Pancreas (tissue), 10 donors: ENCODE data around the gene TJP3. TPM values are rescaled to one million over a fixed set of nuclear protein-coding genes. Genes with fewer than 3 reads are reported as not detected.
"Not testable (repeated sequence)": the region's sequence is repeated elsewhere in the genome, so short reads cannot be mapped to it uniquely, and the experiment has no call there.

Experiments
- ATAC-seq, 4 donors: fragments of 200-7000 bp; cut with Tn5 transposase; one replicate each; pipeline versions ENCODE4 v1.8.0 to v1.9.1; 2020; ENCODE audit warnings: mild to moderate bottlenecking in 4 of 4, moderate library complexity in 4 of 4
- DNase-seq, 6 donors: peaks; one replicate each; pipeline ENCODE4 v3.0.0-alpha.2; 2020
- FAIRE-seq: peaks from 2 replicates; lab custom pipeline; 2012; peaks lifted over from hg19 to GRCh38; lab: Jason Lieb, UNC
- H3K27ac ChIP-seq, 4 donors: fragments of 200-600 bp; sonication (generic); 1 replicate in 3 of 4; 2 replicates in 1 of 4; pipeline versions ENCODE4 v1.5.0 to v1.8.0; 2020
- H3K27me3 ChIP-seq, 4 donors: fragments of 200-600 bp; one replicate each; pipeline ENCODE4 v1.8.0; 2021
- H3K36me3 ChIP-seq, 3 donors: fragments of 200-600 bp; sonication (generic) in 1 of 3; one replicate each; pipeline versions ENCODE4 v1.5.0 to v1.8.0; 2020 to 2021
- H3K4me1 ChIP-seq, 3 donors: fragments of 200-600 bp; one replicate each; pipeline ENCODE4 v1.8.0; 2021
- H3K4me3 ChIP-seq, 4 donors: fragments of 200-600 bp; sonication (generic) in 2 of 4; one replicate each; pipeline versions ENCODE4 v1.5.0 to v1.8.0; 2020 to 2021
- H3K9me3 ChIP-seq, 4 donors: fragments of 200-600 bp; one replicate each; pipeline ENCODE4 v1.8.0; 2021
- CTCF ChIP-seq, 4 donors: fragments of 200-600 bp; sonication (generic) in 3 of 4; IDR thresholded peaks; one replicate each; pipeline versions ENCODE4 v1.5.0 to v1.8.0; 2021; ENCODE audit warnings: antibody characterized with exemption in 4 of 4
- WGBS, 2 donors: extraction: QIAGEN DNeasy Blood & Tissue Kit; methylation state at CpG; one replicate each; pipeline ENCODE4 v1.1.7; 2013; 5-methylcytosine and 5-hydroxymethylcytosine counted together
- intact Hi-C, 3 donors: fragments of 100-400 bp; cut with DNase I; formaldehyde crosslinking; loops; one replicate each; pipeline versions ENCODE4 v1.11.1 to v1.14.2; 2022
- polyA plus RNA-seq, 2 donors: library from polyadenylated mRNA; stranded (reverse); fragments of 200-250 nt; gene quantifications; one replicate each; pipeline ENCODE4 v1.2.3, GENCODE V29; 2013
- total RNA-seq, 6 donors: library from RNA; stranded (reverse); fragmentation: NEBNext Ultra II Directional in 4 of 6; extraction: Animal tissue kit (Norgen Biotek cat#: 25700) in 4 of 6; gene quantifications; one replicate each; pipeline versions ENCODE4 v1.2.1 to v1.2.4, GENCODE V29; 2021 to 2023
- donor health status: healthy with polysubstance abuse.
- donor health status: DM: no; HTN: no; CAD: no; lungs with moderate emphysema.
- donor health status: DM: no; HTN: no; CAD: no.
- donor health status: control.
- donor health status: control.
- donor health status: Bipolar disorder and iron deficiency.
- donor health status: DM: yes; HTN: yes; CAD: no.
- donor health status: DM: no; HTN: no; CAD: no.
- donor health status: DM: no; HTN: no; CAD: no.
- donor health status: DM: yes; HTN: yes; CAD: no.

The TJP3 gene
- total and polyA plus RNA-seq, 8 donors: 9.2 to 36.0 (median 15.8) TPM

GRCh38 chr19:3665681-3666544 lies 42.3 kb upstream of the TJP3 start:
- no peak overlapping the region for H3K27ac ChIP-seq
- no peaks in the 10 kb centered on the region for H3K36me3 ChIP-seq
- H3K4me1 ChIP-seq: no peaks in the 10 kb centered on the region
- TF ChIP-seq CTCF (IDR thresholded peaks at IDR 0.05): peak; percentile 93 to 96 (median 94)
- 25 to 26% methylated on average over 37 to 40 of the region's 40 CpGs for whole genome bisulfite sequencing, 2 donors
- H3K27me3 ChIP-seq: no peaks in the 10 kb centered on the region
- H3K4me3 ChIP-seq: no peak overlapping the region
- no peak for FAIRE-seq
- peak; percentile 75 to 90 (median 85) for ATAC-seq
- peak; percentile 36 to 91 (median 74) for DNase-seq
- intact Hi-C loops: loop anchor here in 1 of 3 donors (5.0 kb wide), 3 partner anchors 36 to 156 kb away; partner anchors contain the start of gene PIP5K1C
- no peaks in the 10 kb centered on the region for H3K9me3 ChIP-seq

GRCh38 chr19:3666545-3666856 lies 41.7 kb upstream of the TJP3 start:
- H3K4me1 ChIP-seq, FAIRE-seq, H3K36me3 ChIP-seq, H3K27me3 ChIP-seq, ATAC-seq, H3K9me3 ChIP-seq, DNase-seq, H3K27ac ChIP-seq, H3K4me3 ChIP-seq: not testable (repeated sequence)
- intact Hi-C loops: loop anchor here in 1 of 3 donors (5.0 kb wide), 3 partner anchors 36 to 156 kb away; partner anchors contain the start of gene PIP5K1C
- 88% methylated on average over 14 of the region's 14 CpGs for WGBS, 2 donors

GRCh38 chr19:3667037-3667638 lies 41.0 kb upstream of the TJP3 start:
- TF ChIP-seq CTCF (IDR thresholded peaks at IDR 0.05): no peak
- no peaks in the 10 kb centered on the region for H3K4me1 ChIP-seq
- H3K36me3 ChIP-seq: no peaks in the 10 kb centered on the region
- DNase-seq (peak in 1 of 6 donors; percentile 52), FAIRE-seq (no peak), ATAC-seq (no peak)
- no peaks in the 10 kb centered on the region for H3K9me3 ChIP-seq
- H3K27ac ChIP-seq: no peak overlapping the region
- H3K4me3 ChIP-seq: no peak overlapping the region
- intact Hi-C loops: loop anchor here in 1 of 3 donors (5.0 kb wide), 3 partner anchors 35 to 155 kb away; partner anchors contain the start of gene PIP5K1C
- no peaks in the 10 kb centered on the region for H3K27me3 ChIP-seq
- 88 to 90% methylated on average over 18 of the region's 18 CpGs for WGBS, 2 donors

GRCh38 chr19:3667766-3668165 lies 40.4 kb upstream of the TJP3 start:
- no peak overlapping the region for H3K27ac ChIP-seq
- no peak for ATAC-seq
- no peak for FAIRE-seq
- no peak overlapping the region for H3K4me3 ChIP-seq
- peak in 1 of 6 donors; percentile 63 for DNase-seq
- no peaks in the 10 kb centered on the region for H3K36me3 ChIP-seq
- H3K27me3 ChIP-seq: no peaks in the 10 kb centered on the region
- no peaks in the 10 kb centered on the region for H3K4me1 ChIP-seq
- H3K9me3 ChIP-seq: no peaks in the 10 kb centered on the region
- intact Hi-C loops: loop anchor here in 1 of 3 donors (5.0 kb wide), 3 partner anchors 35 to 155 kb away; partner anchors contain the start of gene PIP5K1C
- TF ChIP-seq CTCF (IDR thresholded peaks at IDR 0.05): no peak
- whole genome bisulfite sequencing, 2 donors: 80 to 84% methylated on average over 7 to 17 of the region's 17 CpGs

GRCh38 chr19:3668331-3669081 lies 39.7 kb upstream of the TJP3 start:
- FAIRE-seq (no peak), ATAC-seq (no peak), DNase-seq (peak in 1 of 6 donors; percentile 52)
- 84 to 90% methylated on average over 33 to 34 of the region's 34 CpGs for WGBS, 2 donors
- Histone ChIP-seq H3K36me3 (no peaks in the 10 kb centered on the region), H3K4me3 (no peak overlapping the region), H3K4me1 (no peaks in the 10 kb centered on the region), H3K27me3 (no peaks in the 10 kb centered on the region), H3K9me3 (no peaks in the 10 kb centered on the region), H3K27ac (peak overlapping the region in 1 of 4 donors; percentile 28)
- intact Hi-C loops: loop anchor here in 1 of 3 donors (5.0 kb wide), 3 partner anchors 34 to 154 kb away; partner anchors contain the start of gene PIP5K1C
- no peak for TF ChIP-seq CTCF (IDR thresholded peaks at IDR 0.05)
